ENCODE data around the gene RFTN1. TPM values are rescaled to one million over a fixed set of nuclear protein-coding genes. Genes with fewer than 3 reads are reported as not detected.

Gene RFTN1
- total and polyA plus RNA-seq, 2 donors (not counting 1 experiment from before 2014, with no cell fraction given) = 32.4 to 156 TPM

DNA sequence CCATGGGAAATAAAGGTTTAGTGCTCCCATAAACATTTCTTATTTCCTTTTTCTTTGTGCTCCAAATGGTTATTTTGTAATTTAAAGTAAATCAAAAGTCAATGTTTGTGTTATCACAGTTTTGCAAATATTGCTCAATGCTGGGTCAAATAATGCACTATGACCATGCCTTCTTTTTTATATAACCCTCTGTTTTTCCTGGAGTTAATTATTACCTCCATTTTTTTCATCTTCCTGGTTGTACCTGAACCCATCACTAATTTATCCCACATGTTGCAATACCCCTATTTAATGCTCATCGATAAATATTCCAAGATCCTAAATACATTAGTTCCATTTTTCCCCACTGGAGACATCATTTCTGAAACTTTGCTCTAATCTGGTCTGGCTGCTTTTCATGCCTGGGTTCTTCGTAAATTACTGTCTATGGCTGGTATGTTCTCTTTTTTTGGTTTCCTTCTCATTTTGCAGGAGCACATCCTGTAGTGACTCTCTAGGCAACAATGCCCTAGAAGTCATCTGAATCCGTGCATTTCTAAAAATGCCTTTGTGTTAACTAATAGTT lies 182.1 kb downstream of the RFTN1 start:
- Histone ChIP-seq H3K27ac (ENCODE audit: low read length in 2 of 2) (no peak overlapping the region), H3K9me3 (ENCODE audit: control extremely low read depth in 1 of 3, control insufficient read depth in 2 of 3, insufficient read depth in 1 of 3, low read length in 2 of 3) (peaks cover 0 to 10% (median 8%) of the 10 kb centered on the region in 3 donors), H4K20me1 (ENCODE audit: control insufficient read depth, insufficient read depth, low read length, poor library complexity, severe bottlenecking) (peaks cover 20% of the 10 kb centered on the region), H3K27me3 (replicated peaks in 1 of 4; ENCODE audit: control extremely low read depth in 1 of 4, control insufficient read depth in 3 of 4, insufficient read depth in 4 of 4, low read length in 3 of 4) (no peaks in the 10 kb centered on the region), H3K4me2 (replicated peaks; ENCODE audit: low read depth, low read length, poor library complexity, severe bottlenecking) (no peak overlapping the region), H3K36me3 (replicated peaks in 1 of 2; ENCODE audit: control extremely low read depth in 1 of 2, control insufficient read depth in 1 of 2, extremely low read depth in 1 of 2, insufficient read depth in 2 of 2, low read length in 1 of 2) (peaks cover 6 to 46% of the 10 kb centered on the region in 2 experiments), H3K9ac (ENCODE audit: low read length) (no peak overlapping the region), H3K4me1 (ENCODE audit: control insufficient read depth in 2 of 2, insufficient read depth in 2 of 2, low read length in 2 of 2) (no peaks in the 10 kb centered on the region), H3K4me3 (ENCODE audit: control extremely low read depth in 1 of 5, extremely low read depth in 1 of 5, insufficient read depth in 1 of 5, low read depth in 2 of 5, low read length in 4 of 5) (no peak overlapping the region), H3K79me2 (ENCODE audit: control insufficient read depth, insufficient read depth, low read length) (peaks cover 49% of the 10 kb centered on the region), H2AFZ (ENCODE audit: insufficient read depth, low read depth, low read length, poor library complexity, severe bottlenecking) (no peak overlapping the region)
- Mint-ChIP-seq H3K4me1 (peaks cover 1% of the 10 kb centered on the region), H3K4me3 (no peak overlapping the region), H3K9me3 (ENCODE audit: insufficient read depth) (peaks cover 6% of the 10 kb centered on the region), H3K27ac (no peak overlapping the region), H3K27me3 (no peaks in the 10 kb centered on the region)
- TF ChIP-seq EZH2 (IDR thresholded peaks at IDR 0.05; ENCODE audit: borderline replicate concordance, insufficient read depth, low read depth, low read length, poor library complexity, severe bottlenecking) = no peak
- TF ChIP-seq, protein P1, sequence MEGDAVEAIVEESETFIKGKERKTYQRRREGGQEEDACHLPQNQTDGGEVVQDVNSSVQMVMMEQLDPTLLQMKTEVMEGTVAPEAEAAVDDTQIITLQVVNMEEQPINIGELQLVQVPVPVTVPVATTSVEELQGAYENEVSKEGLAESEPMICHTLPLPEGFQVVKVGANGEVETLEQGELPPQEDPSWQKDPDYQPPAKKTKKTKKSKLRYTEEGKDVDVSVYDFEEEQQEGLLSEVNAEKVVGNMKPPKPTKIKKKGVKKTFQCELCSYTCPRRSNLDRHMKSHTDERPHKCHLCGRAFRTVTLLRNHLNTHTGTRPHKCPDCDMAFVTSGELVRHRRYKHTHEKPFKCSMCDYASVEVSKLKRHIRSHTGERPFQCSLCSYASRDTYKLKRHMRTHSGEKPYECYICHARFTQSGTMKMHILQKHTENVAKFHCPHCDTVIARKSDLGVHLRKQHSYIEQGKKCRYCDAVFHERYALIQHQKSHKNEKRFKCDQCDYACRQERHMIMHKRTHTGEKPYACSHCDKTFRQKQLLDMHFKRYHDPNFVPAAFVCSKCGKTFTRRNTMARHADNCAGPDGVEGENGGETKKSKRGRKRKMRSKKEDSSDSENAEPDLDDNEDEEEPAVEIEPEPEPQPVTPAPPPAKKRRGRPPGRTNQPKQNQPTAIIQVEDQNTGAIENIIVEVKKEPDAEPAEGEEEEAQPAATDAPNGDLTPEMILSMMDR (IDR thresholded peaks at IDR 0.05) = no peak
- intact Hi-C loops (cut with micrococcal nuclease) = no loop called here
- ATAC-seq (ENCODE audit: low read depth) = no peak
- DNase-seq = no peak
- 100% methylated on average over 3 of the region's 3 CpGs for WGBS (ENCODE audit: insufficient coverage)
- ChIA-PET CTCF (no interaction called here), POLR2A (no interaction called here)

DNA sequence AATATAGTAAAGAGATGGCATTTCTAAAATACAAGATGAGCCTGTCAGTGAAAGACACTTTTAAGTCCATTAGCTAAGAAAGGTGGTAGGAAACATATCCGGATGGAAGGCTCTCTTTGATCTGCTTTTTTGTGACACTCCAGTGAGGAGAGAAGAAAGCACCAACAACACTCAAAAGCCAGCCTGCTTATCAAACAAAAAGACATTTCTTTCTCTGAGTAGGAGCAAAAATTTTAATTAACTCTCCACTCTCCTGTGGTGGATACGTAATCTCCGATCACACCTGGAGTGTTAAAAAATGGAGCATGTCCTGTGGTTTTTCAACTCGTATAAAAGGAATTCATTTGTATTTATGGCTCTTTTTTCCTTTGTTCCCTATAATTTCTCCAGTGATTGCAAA lies 183.1 kb downstream of the RFTN1 start:
- ChIA-PET CTCF (no interaction called here), POLR2A (no interaction called here)
- intact Hi-C loops (cut with micrococcal nuclease) = no loop called here
- no peak overlapping the region for H3K4me3 ChIP-seq (ENCODE audit: control extremely low read depth in 1 of 5, extremely low read depth in 1 of 5, insufficient read depth in 1 of 5, low read depth in 2 of 5, low read length in 4 of 5)
- Mint-ChIP-seq H3K27me3 (no peaks in the 10 kb centered on the region), H3K4me1 (peaks cover 1% of the 10 kb centered on the region), H3K27ac (no peak overlapping the region), H3K9me3 (ENCODE audit: insufficient read depth) (peaks cover 6% of the 10 kb centered on the region), H3K4me3 (no peak overlapping the region)
- DNase-seq (no peak), ATAC-seq (ENCODE audit: low read depth) (no peak)
- H3K9me3 ChIP-seq (ENCODE audit: control extremely low read depth in 1 of 3, control insufficient read depth in 2 of 3, insufficient read depth in 1 of 3, low read length in 2 of 3) = peaks cover 0 to 10% (median 8%) of the 10 kb centered on the region in 3 donors
- H3K36me3 ChIP-seq (replicated peaks in 1 of 2; ENCODE audit: control extremely low read depth in 1 of 2, control insufficient read depth in 1 of 2, extremely low read depth in 1 of 2, insufficient read depth in 2 of 2, low read length in 1 of 2) = peaks cover 6 to 50% of the 10 kb centered on the region in 2 experiments
- peaks cover 40% of the 10 kb centered on the region for H3K79me2 ChIP-seq (ENCODE audit: control insufficient read depth, insufficient read depth, low read length)
- H3K9ac ChIP-seq (ENCODE audit: low read length) = no peak overlapping the region
- TF ChIP-seq EZH2 (IDR thresholded peaks at IDR 0.05; ENCODE audit: borderline replicate concordance, insufficient read depth, low read depth, low read length, poor library complexity, severe bottlenecking) = no peak
- TF ChIP-seq, protein P1 (IDR thresholded peaks at IDR 0.05) = no peak
- peaks cover 11% of the 10 kb centered on the region for H4K20me1 ChIP-seq (ENCODE audit: control insufficient read depth, insufficient read depth, low read length, poor library complexity, severe bottlenecking)
- H2AFZ ChIP-seq (ENCODE audit: insufficient read depth, low read depth, low read length, poor library complexity, severe bottlenecking) = no peak overlapping the region
- no peaks in the 10 kb centered on the region for H3K4me1 ChIP-seq (ENCODE audit: control insufficient read depth in 2 of 2, insufficient read depth in 2 of 2, low read length in 2 of 2)
- no peak overlapping the region for H3K4me2 ChIP-seq (replicated peaks; ENCODE audit: low read depth, low read length, poor library complexity, severe bottlenecking)
- no CpG with 5 or more reads among the region's 4 CpGs for WGBS (ENCODE audit: insufficient coverage)
- no peak overlapping the region for H3K27ac ChIP-seq (ENCODE audit: low read length in 2 of 2)
- H3K27me3 ChIP-seq (replicated peaks in 1 of 4; ENCODE audit: control extremely low read depth in 1 of 4, control insufficient read depth in 3 of 4, insufficient read depth in 4 of 4, low read length in 3 of 4) = no peaks in the 10 kb centered on the region
